ENCODE results near the gene CCNL2.
A peak's percentile ranks its signal among the peaks of the same experiment; 100 is the strongest.

CCNL2 gene

GRCh38 chr1:1399872-1400575 lies 889 bp upstream of the CCNL2 start:
- H3K36me3 ChIP-seq (ENCODE audit: insufficient read depth, insufficient read length, low read length): peaks cover 68% of the 10 kb centered on the region

GRCh38 chr1:1398677-1399186 lies 403 bp downstream of the CCNL2 start:
- H3K36me3 ChIP-seq (ENCODE audit: insufficient read depth, insufficient read length, low read length): peaks cover 72% of the 10 kb centered on the region
- H3K9ac ChIP-seq (ENCODE audit: insufficient read length, low read depth): peak overlapping the region; percentile 98
- no peaks in the 10 kb centered on the region for H3K9me3 ChIP-seq (ENCODE audit: insufficient read depth, low read length)
- peak overlapping the region; percentile 97 for H3K4me3 ChIP-seq (ENCODE audit: insufficient read length, low read depth)
- H3K27me3 ChIP-seq (ENCODE audit: insufficient read depth, insufficient read length): no peaks in the 10 kb centered on the region
- TF ChIP-seq YY1 (IDR thresholded peaks at IDR 0.05; ENCODE audit: insufficient read depth, insufficient read length) (no peak), ZNF274 (IDR thresholded peaks at IDR 0.05; ENCODE audit: low read depth, low read length) (no peak), SUZ12 (IDR thresholded peaks at IDR 0.05; ENCODE audit: extremely low read depth, insufficient read depth, insufficient read length) (no peak)
- H3K4me1 ChIP-seq (ENCODE audit: insufficient read depth, insufficient read length): peaks cover 15% of the 10 kb centered on the region
- DNase-seq (ENCODE audit: low read depth, low spot score): no peak

More at GRCh38 chr1:1399872-1400575, 889 bp upstream of the CCNL2 start:
- Histone ChIP-seq H3K4me3 (ENCODE audit: insufficient read length, low read depth) (peak overlapping the region; percentile 94), H3K9me3 (ENCODE audit: insufficient read depth, low read length) (no peaks in the 10 kb centered on the region), H3K27me3 (ENCODE audit: insufficient read depth, insufficient read length) (no peaks in the 10 kb centered on the region), H3K4me1 (ENCODE audit: insufficient read depth, insufficient read length) (peaks cover 15% of the 10 kb centered on the region), H3K9ac (ENCODE audit: insufficient read length, low read depth) (peak overlapping the region; percentile 98)
- no peak for DNase-seq (ENCODE audit: low read depth, low spot score)
- no peak for TF ChIP-seq SUZ12 (IDR thresholded peaks at IDR 0.05; ENCODE audit: extremely low read depth, insufficient read depth, insufficient read length)
- TF ChIP-seq ZNF274 (IDR thresholded peaks at IDR 0.05; ENCODE audit: low read depth, low read length): no peak
- no peak for TF ChIP-seq YY1 (IDR thresholded peaks at IDR 0.05; ENCODE audit: insufficient read depth, insufficient read length)

- H3K36me3 ChIP-seq (ENCODE audit: insufficient read depth, insufficient read length, low read length): peaks cover 74% of the 10 kb centered on the region
- DNase-seq (ENCODE audit: low read depth, low spot score): no peak
These were observed 1.2 kb downstream of the CCNL2 start for GRCh38 chr1:1397839-1398523.

GRCh38 chr1:1395166-1395565 lies 4.0 kb downstream of the CCNL2 start:
- peaks cover 4% of the 10 kb centered on the region for H3K4me1 ChIP-seq (ENCODE audit: insufficient read depth, insufficient read length)
- H3K9me3 ChIP-seq (ENCODE audit: insufficient read depth, low read length): no peaks in the 10 kb centered on the region
- no peak for DNase-seq (ENCODE audit: low read depth, low spot score)
- H3K9ac ChIP-seq (ENCODE audit: insufficient read length, low read depth): peak overlapping the region; percentile 32
- no peaks in the 10 kb centered on the region for H3K27me3 ChIP-seq (ENCODE audit: insufficient read depth, insufficient read length)
- no peak overlapping the region for H3K4me3 ChIP-seq (ENCODE audit: insufficient read length, low read depth)
- H3K36me3 ChIP-seq (ENCODE audit: insufficient read depth, insufficient read length, low read length): peaks cover 78% of the 10 kb centered on the region
- TF ChIP-seq YY1 (IDR thresholded peaks at IDR 0.05; ENCODE audit: insufficient read depth, insufficient read length): no peak
- TF ChIP-seq ZNF274 (IDR thresholded peaks at IDR 0.05; ENCODE audit: low read depth, low read length): no peak
- no peak for TF ChIP-seq SUZ12 (IDR thresholded peaks at IDR 0.05; ENCODE audit: extremely low read depth, insufficient read depth, insufficient read length)

More at GRCh38 chr1:1397839-1398523, 1.2 kb downstream of the CCNL2 start:
- H3K9ac ChIP-seq (ENCODE audit: insufficient read length, low read depth): peak overlapping the region; percentile 98
- H3K4me3 ChIP-seq (ENCODE audit: insufficient read length, low read depth): peak overlapping the region; percentile 97
- H3K27me3 ChIP-seq (ENCODE audit: insufficient read depth, insufficient read length): no peaks in the 10 kb centered on the region
- no peak for TF ChIP-seq ZNF274 (IDR thresholded peaks at IDR 0.05; ENCODE audit: low read depth, low read length)
- no peaks in the 10 kb centered on the region for H3K9me3 ChIP-seq (ENCODE audit: insufficient read depth, low read length)
- peaks cover 15% of the 10 kb centered on the region for H3K4me1 ChIP-seq (ENCODE audit: insufficient read depth, insufficient read length)

- no peak overlapping the region for H3K9ac ChIP-seq (ENCODE audit: insufficient read length, low read depth)
- no peak overlapping the region for H3K4me3 ChIP-seq (ENCODE audit: insufficient read length, low read depth)
- no peak for TF ChIP-seq ZNF274 (IDR thresholded peaks at IDR 0.05; ENCODE audit: low read depth, low read length)
- TF ChIP-seq YY1 (IDR thresholded peaks at IDR 0.05; ENCODE audit: insufficient read depth, insufficient read length): no peak
- no peak for TF ChIP-seq SUZ12 (IDR thresholded peaks at IDR 0.05; ENCODE audit: extremely low read depth, insufficient read depth, insufficient read length)
- peaks cover 4% of the 10 kb centered on the region for H3K4me1 ChIP-seq (ENCODE audit: insufficient read depth, insufficient read length)
- peaks cover 84% of the 10 kb centered on the region for H3K36me3 ChIP-seq (ENCODE audit: insufficient read depth, insufficient read length, low read length)
- H3K9me3 ChIP-seq (ENCODE audit: insufficient read depth, low read length): no peaks in the 10 kb centered on the region
- H3K27me3 ChIP-seq (ENCODE audit: insufficient read depth, insufficient read length): no peaks in the 10 kb centered on the region
- DNase-seq (ENCODE audit: low read depth, low spot score): no peak
These were observed 5.0 kb downstream of the CCNL2 start for GRCh38 chr1:1394116-1394515.

GRCh38 chr1:1393428-1393827 lies 5.7 kb downstream of the CCNL2 start:
- DNase-seq (ENCODE audit: low read depth, low spot score): no peak
- Histone ChIP-seq H3K9me3 (ENCODE audit: insufficient read depth, low read length) (no peaks in the 10 kb centered on the region), H3K27me3 (ENCODE audit: insufficient read depth, insufficient read length) (no peaks in the 10 kb centered on the region), H3K4me1 (ENCODE audit: insufficient read depth, insufficient read length) (peaks cover 4% of the 10 kb centered on the region), H3K9ac (ENCODE audit: insufficient read length, low read depth) (no peak overlapping the region), H3K36me3 (ENCODE audit: insufficient read depth, insufficient read length, low read length) (peaks cover 83% of the 10 kb centered on the region), H3K4me3 (ENCODE audit: insufficient read length, low read depth) (no peak overlapping the region)
- no peak for TF ChIP-seq ZNF274 (IDR thresholded peaks at IDR 0.05; ENCODE audit: low read depth, low read length)
- no peak for TF ChIP-seq YY1 (IDR thresholded peaks at IDR 0.05; ENCODE audit: insufficient read depth, insufficient read length)
- no peak for TF ChIP-seq SUZ12 (IDR thresholded peaks at IDR 0.05; ENCODE audit: extremely low read depth, insufficient read depth, insufficient read length)

GRCh38 chr1:1393014-1393413 lies 6.1 kb downstream of the CCNL2 start:
- peaks cover 2% of the 10 kb centered on the region for H3K4me1 ChIP-seq (ENCODE audit: insufficient read depth, insufficient read length)
- TF ChIP-seq SUZ12 (IDR thresholded peaks at IDR 0.05; ENCODE audit: extremely low read depth, insufficient read depth, insufficient read length): no peak
- no peak for TF ChIP-seq YY1 (IDR thresholded peaks at IDR 0.05; ENCODE audit: insufficient read depth, insufficient read length)
- no peak for TF ChIP-seq ZNF274 (IDR thresholded peaks at IDR 0.05; ENCODE audit: low read depth, low read length)
- no peak overlapping the region for H3K4me3 ChIP-seq (ENCODE audit: insufficient read length, low read depth)
- no peaks in the 10 kb centered on the region for H3K27me3 ChIP-seq (ENCODE audit: insufficient read depth, insufficient read length)
- H3K9ac ChIP-seq (ENCODE audit: insufficient read length, low read depth): no peak overlapping the region
- peaks cover 81% of the 10 kb centered on the region for H3K36me3 ChIP-seq (ENCODE audit: insufficient read depth, insufficient read length, low read length)
- no peaks in the 10 kb centered on the region for H3K9me3 ChIP-seq (ENCODE audit: insufficient read depth, low read length)
- DNase-seq (ENCODE audit: low read depth, low spot score): no peak
